Esophagus squamous epithelium (tissue), 5 donors: ENCODE data around the gene XKR8. TPM values are rescaled to one million over a fixed set of nuclear protein-coding genes. Genes with fewer than 3 reads are reported as not detected.
A peak's percentile ranks its signal among the peaks of the same experiment; 100 is the strongest.

ENCODE experiments used
- DNase-seq: peaks from one replicate; lab custom pipeline; 2025; lab: John Stamatoyannopoulos, UW
- H3K27ac ChIP-seq, 4 donors: fragments of 200-600 bp; sonication (generic); one replicate each; pipeline ENCODE4 v1.5.1; 2016 to 2019; ENCODE audit warnings: mild to moderate bottlenecking in 1 of 4
- H3K27me3 ChIP-seq, 4 donors: fragments of 200-600 bp; sonication (generic); 1 replicate in 3 of 4; 2 replicates in 1 of 4; pipeline versions ENCODE4 v1.5.1 to v1.6.0; 2017 to 2021; ENCODE audit warnings: antibody characterized with exemption in 1 of 4
- H3K36me3 ChIP-seq, 3 donors: fragments of 200-600 bp; sonication (generic); one replicate each; pipeline ENCODE4 v1.5.1; 2016 to 2019
- H3K4me1 ChIP-seq, 3 donors: fragments of 200-600 bp; sonication (generic); one replicate each; pipeline ENCODE4 v1.5.1; 2017 to 2019
- H3K4me3 ChIP-seq, 4 donors: fragments of 200-600 bp; sonication (generic); 1 replicate in 3 of 4; 2 replicates in 1 of 4; pipeline ENCODE4 v1.5.1; 2016 to 2019; ENCODE audit warnings: mild to moderate bottlenecking in 2 of 4, moderate library complexity in 1 of 4
- H3K9me3 ChIP-seq, 3 donors: fragments of 200-600 bp; sonication (generic); one replicate each; pipeline ENCODE4 v1.5.1; 2016 to 2019
- CTCF ChIP-seq, 6 experiments: fragments of 450-650 bp in 4 of 6; fragments of 200-600 bp in 2 of 6; sonication (generic) in 2 of 6; IDR thresholded peaks; one replicate each; pipeline ENCODE4 v1.5.1; 2016 to 2019; ENCODE audit warnings: antibody characterized with exemption in 6 of 6, mild to moderate bottlenecking in 4 of 6, moderate library complexity in 4 of 6
- POLR2A ChIP-seq, 4 donors: fragments of 450-650 bp; IDR thresholded peaks; one replicate each; pipeline ENCODE4 v1.6.1; 2017; ENCODE audit warnings: antibody characterized with exemption in 4 of 4, mild to moderate bottlenecking in 4 of 4, moderate library complexity in 3 of 4
- WGBS, 2 donors: methylation state at CpG; one replicate each; pipeline ENCODE4 v1.1.5; 2018; 5-methylcytosine and 5-hydroxymethylcytosine counted together
- intact Hi-C: fragments of 100-400 bp; cut with DNase I; formaldehyde crosslinking; loops from one replicate; pipeline ENCODE4 v1.15.0; 2022
- total RNA-seq, 4 donors: library from RNA; depleted of rRNA; stranded (reverse); fragments of >200 nt; gene quantifications; one replicate each; pipeline ENCODE4 v1.1.0, GENCODE V29; 2016
- donor health status: DM: yes; HTN: yes; CAD: no.

Gene XKR8
- total RNA-seq, 4 donors from 2014 or later: 2.9 to 6.2 (median 4.3) TPM

- peaks cover 10 to 66% (median 15%) of the 10 kb centered on the region in 3 donors for H3K36me3 ChIP-seq
- DNase-seq: no peak
- peaks cover 0 to 20% (median 0%) of the 10 kb centered on the region in 3 donors for H3K4me1 ChIP-seq
- 83 to 90% methylated on average over 4 to 9 of the region's 12 CpGs for WGBS, 2 donors
- H3K27ac ChIP-seq: no peak overlapping the region
- H3K27me3 ChIP-seq: no peaks in the 10 kb centered on the region
- no peak for TF ChIP-seq CTCF (IDR thresholded peaks at IDR 0.05)
- no peak for TF ChIP-seq POLR2A (IDR thresholded peaks at IDR 0.05)
- intact Hi-C loops: no loop called here
- H3K9me3 ChIP-seq: no peaks in the 10 kb centered on the region
- H3K4me3 ChIP-seq: no peak overlapping the region
These were observed 7.5 kb downstream of the XKR8 start for GRCh38 chr1:27967106-27967883.

GRCh38 chr1:27967884-27968466 is 8.2 kb downstream of the XKR8 start:
- TF ChIP-seq CTCF (IDR thresholded peaks at IDR 0.05): no peak
- no peak for TF ChIP-seq POLR2A (IDR thresholded peaks at IDR 0.05)
- Histone ChIP-seq H3K27me3 (no peaks in the 10 kb centered on the region), H3K4me3 (no peak overlapping the region), H3K27ac (peak overlapping the region; percentile 18 to 65 (median 52)), H3K4me1 (peaks cover 0 to 20% (median 0%) of the 10 kb centered on the region in 3 donors), H3K36me3 (peaks cover 10 to 71% (median 15%) of the 10 kb centered on the region in 3 donors), H3K9me3 (no peaks in the 10 kb centered on the region)
- DNase-seq: no peak
- 68 to 89% methylated on average over 4 of the region's 4 CpGs for WGBS, 2 donors
- intact Hi-C loops: no loop called here

GRCh38 chr1:27968692-27969091 is 8.9 kb downstream of the XKR8 start:
- H3K36me3 ChIP-seq: peaks cover 10 to 71% (median 15%) of the 10 kb centered on the region in 3 donors
- H3K4me1 ChIP-seq: peaks cover 0 to 20% (median 0%) of the 10 kb centered on the region in 3 donors
- DNase-seq: no peak
- H3K27ac ChIP-seq: peak overlapping the region in 3 of 4 donors; percentile 45 to 65 (median 60)
- no peak overlapping the region for H3K4me3 ChIP-seq
- H3K9me3 ChIP-seq: no peaks in the 10 kb centered on the region
- intact Hi-C loops: no loop called here
- WGBS, 2 donors: 31 to 45% methylated on average over 3 of the region's 3 CpGs
- no peak for TF ChIP-seq POLR2A (IDR thresholded peaks at IDR 0.05)
- TF ChIP-seq CTCF (IDR thresholded peaks at IDR 0.05): no peak
- H3K27me3 ChIP-seq: no peaks in the 10 kb centered on the region

- H3K4me3 ChIP-seq: no peak overlapping the region
- no peaks in the 10 kb centered on the region for H3K9me3 ChIP-seq
- peaks cover 8 to 71% (median 10%) of the 10 kb centered on the region in 3 donors for H3K36me3 ChIP-seq
- WGBS, 2 donors: 81 to 86% methylated on average over 6 of the region's 6 CpGs
- TF ChIP-seq CTCF (IDR thresholded peaks at IDR 0.05): no peak
- TF ChIP-seq POLR2A (IDR thresholded peaks at IDR 0.05): no peak
- H3K27me3 ChIP-seq: no peaks in the 10 kb centered on the region
- H3K4me1 ChIP-seq: peaks cover 0 to 20% (median 0%) of the 10 kb centered on the region in 3 donors
- intact Hi-C loops: no loop called here
- no peak for DNase-seq
- H3K27ac ChIP-seq: peak overlapping the region in 3 of 4 donors; percentile 11 to 62 (median 56)
These were observed 10.6 kb downstream of the XKR8 start for GRCh38 chr1:27970401-27970800.

- Histone ChIP-seq H3K27me3 (no peaks in the 10 kb centered on the region), H3K4me1 (peaks cover 0 to 20% (median 0%) of the 10 kb centered on the region in 3 donors), H3K4me3 (no peak overlapping the region), H3K36me3 (peaks cover 5 to 71% (median 8%) of the 10 kb centered on the region in 3 donors), H3K9me3 (no peaks in the 10 kb centered on the region), H3K27ac (peak overlapping the region in 2 of 4 donors; percentile 11 to 12)
- TF ChIP-seq POLR2A (IDR thresholded peaks at IDR 0.05) (no peak), CTCF (IDR thresholded peaks at IDR 0.05) (no peak)
- intact Hi-C loops: no loop called here
- DNase-seq: no peak
These were observed 11.9 kb downstream of the XKR8 start for GRCh38 chr1:27971674-27972073.
